Measurements from ENCODE around the gene TERT. TPM values are rescaled to one million over a fixed set of nuclear protein-coding genes. Genes with fewer than 3 reads are reported as not detected.

Gene TERT
- total and polyA plus RNA-seq, 2 of the 8 experiments (the other 6 are each of a cell fraction or from before 2014, with no cell fraction given), result 13.1 to 23.1 TPM

GRCh38 chr5:1268666-1269065, 26.2 kb downstream of the TERT start:
- no peaks in the 10 kb centered on the region for H3K4me1 ChIP-seq (replicated peaks in 1 of 4; ENCODE audit: control insufficient read depth in 3 of 4, insufficient read depth in 4 of 4, low read length in 3 of 4)
- no peak overlapping the region for H3K14ac ChIP-seq (ENCODE audit: insufficient read length)
- H2AK5ac ChIP-seq (ENCODE audit: low read depth, low read length), result no peak overlapping the region
- no peak overlapping the region for H4K91ac ChIP-seq (replicated peaks; ENCODE audit: insufficient read length, low read length)
- H3K36me3 ChIP-seq (ENCODE audit: control insufficient read depth in 2 of 4, insufficient read depth in 4 of 4, low read length in 3 of 4), result peaks cover 2 to 40% (median 9%) of the 10 kb centered on the region in 4 experiments; a peak in 6 of 8 replicates
- no peak overlapping the region for H3K4ac ChIP-seq (replicated peaks; ENCODE audit: insufficient read length, low read depth, low read length)
- no peak overlapping the region for H2BK120ac ChIP-seq (replicated peaks; ENCODE audit: low read depth, low read length)
- H3K4me2 ChIP-seq (ENCODE audit: insufficient read depth in 1 of 2, low read depth in 2 of 2, low read length in 2 of 2), result no peak overlapping the region
- H4K8ac ChIP-seq (ENCODE audit: extremely low read depth, insufficient read depth, low read length), result no peak overlapping the region
- H2BK20ac ChIP-seq (ENCODE audit: low read length), result no peak overlapping the region
- H3K79me2 ChIP-seq (ENCODE audit: control insufficient read depth in 1 of 2, insufficient read depth in 2 of 2, low read length in 2 of 2), result peaks cover 0 to 1% of the 10 kb centered on the region in 2 experiments; a peak in 1 of 4 replicates
- no peak overlapping the region for H3K9ac ChIP-seq (replicated peaks in 1 of 4; ENCODE audit: extremely low read depth in 1 of 4, low read depth in 3 of 4, low read length in 3 of 4)
- FAIRE-seq (no peak), DNase-seq (ENCODE audit: low read depth in 1 of 2, low spot score in 2 of 2) (no peak)
- H2BK15ac ChIP-seq (ENCODE audit: low read length), result no peak overlapping the region
- no peaks in the 10 kb centered on the region for H3K23me2 ChIP-seq (ENCODE audit: low read depth, low read length)
- no peak overlapping the region for H3K18ac ChIP-seq (ENCODE audit: extremely low read depth, low read length)
- no peak overlapping the region for H3K27ac ChIP-seq (ENCODE audit: low read depth, low read length)
- H4K5ac ChIP-seq (ENCODE audit: insufficient read length, low read depth, low read length), result no peak overlapping the region
- WGBS, 2 experiments (ENCODE audit: extremely low coverage in 1 of 2, insufficient coverage in 1 of 2, insufficient read length in 1 of 2, insufficient replicate concordance in 2 of 2, low coverage in 1 of 2, low lambda C conversion rate in 2 of 2, missing lambda C conversion rate in 1 of 2), result 97% methylated on average over 13 of the region's 13 CpGs; no CpG with 5 or more reads in 1 of the 2 experiments
- H3K9me3 ChIP-seq (ENCODE audit: insufficient read depth in 2 of 2, low read depth in 1 of 2, low read length in 1 of 2), result peaks cover 5 to 24% of the 10 kb centered on the region in 2 experiments; a peak in 2 of 4 replicates
- H3K79me1 ChIP-seq (ENCODE audit: low read depth, low read length), result no peaks in the 10 kb centered on the region
- H2BK12ac ChIP-seq (ENCODE audit: low read depth, low read length), result no peak overlapping the region
- no peak overlapping the region for H3K56ac ChIP-seq (replicated peaks; ENCODE audit: insufficient read length, low read depth, low read length)
- H2BK5ac ChIP-seq (ENCODE audit: low read depth, low read length), result no peak overlapping the region
- H4K20me1 ChIP-seq (replicated peaks in 1 of 2; ENCODE audit: control insufficient read depth in 1 of 2, insufficient read depth in 2 of 2, low read length in 2 of 2), result peaks cover 0 to 2% of the 10 kb centered on the region in 2 experiments
- ChIA-PET CTCF (ENCODE audit: partially characterized antibody) (no interaction called here), POLR2A (ENCODE audit: partially characterized antibody) (interaction anchor here (0.6 kb wide), 1 partner anchor 15 kb away, joined by 3 read pairs; no protein-coding TSS in a partner anchor)
- H2AFZ ChIP-seq (ENCODE audit: low read length), result no peak overlapping the region
- no peaks in the 10 kb centered on the region for H3K27me3 ChIP-seq (replicated peaks in 1 of 4; ENCODE audit: control insufficient read depth in 3 of 4, extremely low read depth in 1 of 4, insufficient read depth in 3 of 4, low read length in 3 of 4)
- H3K4me3 ChIP-seq (ENCODE audit: extremely low read depth in 1 of 4, insufficient read depth in 2 of 4, low read depth in 3 of 4, low read length in 4 of 4), result no peak overlapping the region
- no peak overlapping the region for H3K23ac ChIP-seq (ENCODE audit: insufficient read length)
- no peak for TF ChIP-seq ATF3 (IDR thresholded peaks at IDR 0.05; ENCODE audit: insufficient read depth, low read depth, low read length)
- TF ChIP-seq ATF2 (IDR thresholded peaks at IDR 0.05; ENCODE audit: low read length), result no peak
- no peak for TF ChIP-seq HDAC6 (IDR thresholded peaks at IDR 0.05; ENCODE audit: low read depth, low read length)
- TF ChIP-seq CHD1 (IDR thresholded peaks at IDR 0.05; ENCODE audit: low read depth, low read length), result no peak
- no peak for TF ChIP-seq CTCF (IDR thresholded peaks at IDR 0.05; ENCODE audit: control extremely low read depth in 1 of 3, insufficient read depth in 1 of 3, low read depth in 1 of 3, low read length in 3 of 3)
- TF ChIP-seq RXRA (IDR thresholded peaks at IDR 0.05; ENCODE audit: insufficient read depth, low read depth, low read length), result no peak
- TF ChIP-seq HDAC2 (IDR thresholded peaks at IDR 0.05; ENCODE audit: borderline replicate concordance in 1 of 2, low read depth in 2 of 2, low read length in 2 of 2), result no peak
- no peak for TF ChIP-seq MAFK (IDR thresholded peaks at IDR 0.05; ENCODE audit: low read depth, low read length)
